Neutrophil (primary cell): ENCODE results near the gene TWF2.

Experiments used
- H3K27ac ChIP-seq: fragments of 200-600 bp; sonication (generic); 2 replicates; pipeline ENCODE4 v1.5.1; 2016; ENCODE audit warnings: mild to moderate bottlenecking, moderate library complexity
- H3K27me3 ChIP-seq: fragments of 200-600 bp; sonication (generic); 2 replicates; pipeline ENCODE4 v1.6.0; 2016; ENCODE audit warnings: mild to moderate bottlenecking
- H3K36me3 ChIP-seq: fragments of 200-600 bp; sonication (generic); 2 replicates; pipeline ENCODE4 v1.5.1; 2017
- H3K4me1 ChIP-seq, 2 experiments: fragments of 200-600 bp in 1 of 2; sonication (generic) in 1 of 2; 1 replicate in 1 of 2; 2 replicates in 1 of 2; pipeline versions ENCODE4 v1.5.1 to v1.6.1; 2013 to 2016; ENCODE audit warnings: low read depth in 1 of 2, low read length in 1 of 2, mild to moderate bottlenecking in 1 of 2, moderate library complexity in 1 of 2; ENCODE audit not compliant: control insufficient read depth in 1 of 2, insufficient read depth in 1 of 2
- H3K4me3 ChIP-seq, 2 experiments: fragments of 200-600 bp in 1 of 2; sonication (generic) in 1 of 2; 1 replicate in 1 of 2; 2 replicates in 1 of 2; pipeline ENCODE4 v1.5.1; 2013 to 2016; ENCODE audit warnings: low read depth in 1 of 2, low read length in 1 of 2, mild to moderate bottlenecking in 1 of 2, moderate library complexity in 1 of 2
- H3K9me3 ChIP-seq: fragments of 200-600 bp; sonication (generic); 2 replicates; pipeline ENCODE4 v1.5.1; 2016
- CTCF ChIP-seq: fragments of 200-600 bp; sonication (generic); IDR thresholded peaks from 2 replicates; pipeline ENCODE4 v1.5.1; 2016; ENCODE audit warnings: antibody characterized with exemption

TWF2 gene

GRCh38 chr3:52181543-52181942 is 57.4 kb downstream of the TWF2 start:
- H3K9me3 ChIP-seq = no peaks in the 10 kb centered on the region
- no peak overlapping the region for H3K4me3 ChIP-seq
- H3K36me3 ChIP-seq = no peaks in the 10 kb centered on the region
- H3K4me1 ChIP-seq = peaks cover 21 to 32% of the 10 kb centered on the region in 2 experiments
- peak overlapping the region; percentile 5 for H3K27ac ChIP-seq
- H3K27me3 ChIP-seq = no peaks in the 10 kb centered on the region
- no peak for TF ChIP-seq CTCF
